ENCODE measurements around the gene SF3B1.
A peak's percentile ranks its signal among the peaks of the same experiment; 100 is the strongest.
"Not testable (repeated sequence)": the region's sequence is repeated elsewhere in the genome, so short reads cannot be mapped to it uniquely, and the experiment has no call there.

The SF3B1 gene

GRCh38 chr2:197383825-197384224, 51.0 kb downstream of the SF3B1 start:
- FAIRE-seq (no peak), DNase-seq (ENCODE audit: insufficient read length, low spot score) (no peak)
- TF ChIP-seq TAF1 (IDR thresholded peaks at IDR 0.05; ENCODE audit: low read depth, low read length), result no peak
- TF ChIP-seq POLR2AphosphoS5 (IDR thresholded peaks at IDR 0.05; ENCODE audit: low read depth, low read length), result no peak
- TF ChIP-seq SPI1 (IDR thresholded peaks at IDR 0.05; ENCODE audit: low read depth, low read length), result no peak
- no peak for TF ChIP-seq POU2F2 (IDR thresholded peaks at IDR 0.05; ENCODE audit: low read depth, low read length)

GRCh38 chr2:197381641-197382040, 53.2 kb downstream of the SF3B1 start:
- DNase-seq (ENCODE audit: insufficient read length, low spot score) (no peak), FAIRE-seq (no peak)
- TF ChIP-seq POLR2A (IDR thresholded peaks at IDR 0.05; ENCODE audit: low read depth, low read length) (no peak), PAX5 (IDR thresholded peaks at IDR 0.05; ENCODE audit: insufficient read depth, low read length, severe bottlenecking) (no peak), TAF1 (IDR thresholded peaks at IDR 0.05; ENCODE audit: low read depth, low read length) (no peak), POU2F2 (IDR thresholded peaks at IDR 0.05; ENCODE audit: low read depth, low read length) (no peak)

- DNase-seq (ENCODE audit: insufficient read length, low spot score); FAIRE-seq: not testable (repeated sequence)
- TF ChIP-seq SPI1 (IDR thresholded peaks at IDR 0.05; ENCODE audit: low read depth, low read length), result peak; percentile 62
Observed at GRCh38 chr2:197379918-197380309, 54.9 kb downstream of the SF3B1 start.

- DNase-seq (ENCODE audit: insufficient read length, low spot score); FAIRE-seq: not testable (repeated sequence)
Observed at GRCh38 chr2:197379308-197379917, 55.4 kb downstream of the SF3B1 start.

- FAIRE-seq, result no peak
- peak; percentile 37 for DNase-seq (ENCODE audit: insufficient read length, low spot score)
- TF ChIP-seq POU2F2 (IDR thresholded peaks at IDR 0.05; ENCODE audit: low read depth, low read length) (no peak), PAX5 (IDR thresholded peaks at IDR 0.05; ENCODE audit: insufficient read depth, low read length, severe bottlenecking) (no peak), SPI1 (IDR thresholded peaks at IDR 0.05; ENCODE audit: low read depth, low read length) (no peak), TAF1 (IDR thresholded peaks at IDR 0.05; ENCODE audit: low read depth, low read length) (no peak), POLR2AphosphoS5 (IDR thresholded peaks at IDR 0.05; ENCODE audit: low read depth, low read length) (no peak), POLR2A (IDR thresholded peaks at IDR 0.05; ENCODE audit: low read depth, low read length) (no peak)
Observed at GRCh38 chr2:197378494-197379307, 56.1 kb downstream of the SF3B1 start.

GRCh38 chr2:197378086-197378485, 56.7 kb downstream of the SF3B1 start:
- FAIRE-seq (no peak), DNase-seq (ENCODE audit: insufficient read length, low spot score) (no peak)
- TF ChIP-seq TAF1 (IDR thresholded peaks at IDR 0.05; ENCODE audit: low read depth, low read length), result no peak
- TF ChIP-seq PAX5 (IDR thresholded peaks at IDR 0.05; ENCODE audit: insufficient read depth, low read length, severe bottlenecking), result no peak
- TF ChIP-seq POLR2A (IDR thresholded peaks at IDR 0.05; ENCODE audit: low read depth, low read length), result no peak
- TF ChIP-seq POU2F2 (IDR thresholded peaks at IDR 0.05; ENCODE audit: low read depth, low read length), result no peak
- TF ChIP-seq POLR2AphosphoS5 (IDR thresholded peaks at IDR 0.05; ENCODE audit: low read depth, low read length), result no peak
- no peak for TF ChIP-seq SPI1 (IDR thresholded peaks at IDR 0.05; ENCODE audit: low read depth, low read length)

GRCh38 chr2:197377670-197378069, 57.2 kb downstream of the SF3B1 start:
- DNase-seq (ENCODE audit: insufficient read length, low spot score) (no peak), FAIRE-seq (no peak)
- TF ChIP-seq POLR2A (IDR thresholded peaks at IDR 0.05; ENCODE audit: low read depth, low read length) (no peak), POU2F2 (IDR thresholded peaks at IDR 0.05; ENCODE audit: low read depth, low read length) (no peak)

- FAIRE-seq, result no peak
- no peak for DNase-seq (ENCODE audit: insufficient read length, low spot score)
- TF ChIP-seq POLR2AphosphoS5 (IDR thresholded peaks at IDR 0.05; ENCODE audit: low read depth, low read length) (no peak), TAF1 (IDR thresholded peaks at IDR 0.05; ENCODE audit: low read depth, low read length) (no peak), POU2F2 (IDR thresholded peaks at IDR 0.05; ENCODE audit: low read depth, low read length) (no peak), SPI1 (IDR thresholded peaks at IDR 0.05; ENCODE audit: low read depth, low read length) (no peak), PAX5 (IDR thresholded peaks at IDR 0.05; ENCODE audit: insufficient read depth, low read length, severe bottlenecking) (no peak), POLR2A (IDR thresholded peaks at IDR 0.05; ENCODE audit: low read depth, low read length) (no peak)
Observed at GRCh38 chr2:197372592-197372991, 62.2 kb downstream of the SF3B1 start.

GRCh38 chr2:197370664-197371063, 64.2 kb downstream of the SF3B1 start:
- FAIRE-seq; DNase-seq (ENCODE audit: insufficient read length, low spot score): not testable (repeated sequence)

- no peak for DNase-seq (ENCODE audit: insufficient read length, low spot score)
- TF ChIP-seq TAF1 (IDR thresholded peaks at IDR 0.05; ENCODE audit: low read depth, low read length) (no peak), POLR2AphosphoS5 (IDR thresholded peaks at IDR 0.05; ENCODE audit: low read depth, low read length) (no peak), SPI1 (IDR thresholded peaks at IDR 0.05; ENCODE audit: low read depth, low read length) (no peak), POLR2A (IDR thresholded peaks at IDR 0.05; ENCODE audit: low read depth, low read length) (no peak), POU2F2 (IDR thresholded peaks at IDR 0.05; ENCODE audit: low read depth, low read length) (no peak), PAX5 (IDR thresholded peaks at IDR 0.05; ENCODE audit: insufficient read depth, low read length, severe bottlenecking) (no peak)
- no peak for FAIRE-seq
Observed at GRCh38 chr2:197369933-197370320, 64.9 kb downstream of the SF3B1 start.

Measured in GM12891 (cell line).